GM12864 (cell line): ENCODE measurements around the gene FBXO44.
"Not testable (repeated sequence)": the region's sequence is repeated elsewhere in the genome, so short reads cannot be mapped to it uniquely, and the experiment has no call there.

Source experiments
- DNase-seq: peaks from one replicate; pipeline ENCODE4 v3.0.0-alpha.2; 2011; ENCODE audit warnings: low read depth
- H3K4me3 ChIP-seq: 2 replicates; pipeline ENCODE4 v1.5.1; 2011; ENCODE audit warnings: mild to moderate bottlenecking, low read depth, low read length, control low read depth
- TF ChIP-seq, protein P1 (sequence below): IDR thresholded peaks from 2 replicates; pipeline ENCODE4 v1.5.1; 2011; ENCODE audit warnings: low read depth, mild to moderate bottlenecking, moderate library complexity, low read length, control low read depth, inconsistent platforms; ENCODE audit errors: missing control alignments

The FBXO44 gene

DNA sequence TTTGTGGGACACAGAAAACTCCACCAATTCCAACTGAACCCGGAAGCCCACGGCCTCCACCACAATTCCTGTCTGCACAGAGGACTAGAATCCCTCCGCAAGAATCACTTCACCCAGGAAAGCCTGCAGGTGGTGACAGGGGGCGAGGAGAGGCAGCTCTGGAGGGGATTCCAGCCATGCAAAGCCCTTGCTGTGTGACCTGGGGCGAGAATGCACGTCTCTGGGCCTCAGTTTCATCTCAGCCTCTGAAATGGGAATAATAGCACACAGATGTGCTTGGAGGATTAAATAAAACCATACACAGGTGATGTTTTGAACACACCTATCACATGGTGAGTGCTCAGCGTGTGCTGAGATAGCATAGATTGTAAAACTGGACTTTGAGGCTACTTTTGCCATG lies 14.6 kb upstream of the FBXO44 start:
- no peak for DNase-seq
- H3K4me3 ChIP-seq: no peak overlapping the region
- TF ChIP-seq, protein P1, sequence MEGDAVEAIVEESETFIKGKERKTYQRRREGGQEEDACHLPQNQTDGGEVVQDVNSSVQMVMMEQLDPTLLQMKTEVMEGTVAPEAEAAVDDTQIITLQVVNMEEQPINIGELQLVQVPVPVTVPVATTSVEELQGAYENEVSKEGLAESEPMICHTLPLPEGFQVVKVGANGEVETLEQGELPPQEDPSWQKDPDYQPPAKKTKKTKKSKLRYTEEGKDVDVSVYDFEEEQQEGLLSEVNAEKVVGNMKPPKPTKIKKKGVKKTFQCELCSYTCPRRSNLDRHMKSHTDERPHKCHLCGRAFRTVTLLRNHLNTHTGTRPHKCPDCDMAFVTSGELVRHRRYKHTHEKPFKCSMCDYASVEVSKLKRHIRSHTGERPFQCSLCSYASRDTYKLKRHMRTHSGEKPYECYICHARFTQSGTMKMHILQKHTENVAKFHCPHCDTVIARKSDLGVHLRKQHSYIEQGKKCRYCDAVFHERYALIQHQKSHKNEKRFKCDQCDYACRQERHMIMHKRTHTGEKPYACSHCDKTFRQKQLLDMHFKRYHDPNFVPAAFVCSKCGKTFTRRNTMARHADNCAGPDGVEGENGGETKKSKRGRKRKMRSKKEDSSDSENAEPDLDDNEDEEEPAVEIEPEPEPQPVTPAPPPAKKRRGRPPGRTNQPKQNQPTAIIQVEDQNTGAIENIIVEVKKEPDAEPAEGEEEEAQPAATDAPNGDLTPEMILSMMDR: no peak

DNA sequence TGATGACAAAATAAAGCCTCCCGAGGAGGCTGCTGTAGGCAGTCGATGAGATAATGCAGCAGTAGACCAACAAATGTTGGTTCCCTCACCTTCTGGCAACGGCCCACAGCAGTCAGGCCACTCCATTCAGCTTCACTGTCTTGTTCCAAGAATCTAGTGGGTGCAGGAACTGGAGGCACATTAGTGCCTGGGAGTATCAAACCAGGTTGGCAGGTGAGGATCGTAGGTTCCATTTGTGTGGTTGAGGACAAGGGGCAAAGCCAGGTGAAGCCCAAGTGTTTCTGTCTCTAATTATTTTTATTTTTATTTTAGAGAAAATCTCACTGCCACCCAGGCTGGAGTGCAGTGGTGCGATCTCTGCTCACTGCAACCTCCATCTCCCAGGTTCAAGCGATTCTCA lies 13.7 kb upstream of the FBXO44 start:
- TF ChIP-seq, protein P1: no peak
- DNase-seq: no peak
- H3K4me3 ChIP-seq: no peak overlapping the region

DNA sequence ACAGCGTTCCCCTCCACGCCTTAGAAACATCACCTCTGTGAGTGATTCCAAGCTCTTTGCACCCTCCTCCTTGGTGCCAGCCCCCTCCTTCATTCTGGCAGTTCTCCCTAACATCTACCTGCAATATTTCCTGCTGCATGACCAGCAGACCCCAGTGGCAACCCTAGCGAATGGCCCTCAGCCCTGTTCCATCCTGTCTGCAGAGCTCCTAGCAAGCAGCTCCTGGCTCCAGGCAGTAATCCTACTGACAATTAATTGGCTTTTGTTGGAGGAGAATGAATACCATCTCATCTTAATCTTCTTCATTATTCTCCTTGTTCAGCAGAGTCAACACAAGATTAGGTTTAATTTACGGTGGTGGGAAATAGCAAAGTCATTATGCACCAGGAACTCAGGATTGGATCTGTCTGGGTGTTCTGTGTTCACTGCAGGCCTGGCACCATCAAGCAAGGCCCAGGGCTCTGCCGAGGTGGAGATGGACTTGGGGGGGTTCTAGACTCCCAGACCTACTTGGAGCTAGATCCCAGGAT lies 12.8 kb upstream of the FBXO44 start:
- no peak for DNase-seq
- TF ChIP-seq, protein P1: no peak

DNA sequence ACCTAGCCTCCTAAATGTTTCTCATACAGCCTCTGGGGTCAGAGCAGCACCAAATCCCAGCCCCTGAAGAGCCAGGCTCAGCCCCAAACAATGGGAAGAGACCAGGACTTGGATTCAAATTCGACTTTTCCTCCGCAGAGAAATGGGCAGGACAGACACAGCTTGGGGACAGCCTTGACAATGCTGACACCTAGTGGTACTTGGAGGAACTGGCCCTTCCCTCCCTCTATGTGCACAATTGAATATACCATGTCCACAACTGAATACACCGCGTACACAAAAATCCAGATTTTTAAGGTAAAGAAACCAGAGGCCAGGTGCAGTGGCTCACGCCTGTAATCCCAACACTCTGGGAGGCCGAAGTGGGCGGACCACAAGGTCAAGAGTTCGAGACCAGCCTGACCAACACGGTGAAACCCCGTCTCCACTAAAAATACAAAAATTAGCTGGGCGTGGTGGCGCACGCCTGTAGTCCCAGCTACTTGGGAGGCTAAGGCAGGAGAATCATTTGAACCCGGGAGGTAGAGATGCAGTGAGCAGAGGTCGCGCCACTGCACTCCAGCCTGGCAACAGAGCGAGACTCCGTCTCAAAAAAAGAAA lies 12.2 kb upstream of the FBXO44 start:
- TF ChIP-seq, protein P1: peak; percentile 99
- not testable (repeated sequence) for DNase-seq, H3K4me3 ChIP-seq

More for the DNA sequence above, 12.8 kb upstream of the FBXO44 start:
- no peak overlapping the region for H3K4me3 ChIP-seq

DNA sequence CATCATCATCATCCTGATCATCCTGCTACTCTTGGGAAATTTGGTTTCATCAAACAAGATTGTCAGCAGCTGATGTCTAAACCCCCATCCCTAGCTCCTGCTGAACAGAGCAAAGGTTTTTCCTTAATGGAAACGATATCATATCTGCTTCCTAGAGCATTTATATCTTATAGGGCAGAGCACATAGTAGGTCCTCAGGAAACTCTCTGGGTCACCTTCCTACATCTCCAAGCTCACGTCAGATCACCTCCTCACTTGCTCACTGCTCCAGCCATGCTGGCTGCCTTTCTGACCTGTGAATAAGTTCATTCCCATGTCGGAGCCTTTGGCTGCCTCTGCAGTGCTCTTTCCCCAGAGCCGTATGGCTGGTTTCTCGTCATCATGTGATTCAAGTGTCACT lies 10.9 kb upstream of the FBXO44 start:
- TF ChIP-seq, protein P1: no peak

DNA sequence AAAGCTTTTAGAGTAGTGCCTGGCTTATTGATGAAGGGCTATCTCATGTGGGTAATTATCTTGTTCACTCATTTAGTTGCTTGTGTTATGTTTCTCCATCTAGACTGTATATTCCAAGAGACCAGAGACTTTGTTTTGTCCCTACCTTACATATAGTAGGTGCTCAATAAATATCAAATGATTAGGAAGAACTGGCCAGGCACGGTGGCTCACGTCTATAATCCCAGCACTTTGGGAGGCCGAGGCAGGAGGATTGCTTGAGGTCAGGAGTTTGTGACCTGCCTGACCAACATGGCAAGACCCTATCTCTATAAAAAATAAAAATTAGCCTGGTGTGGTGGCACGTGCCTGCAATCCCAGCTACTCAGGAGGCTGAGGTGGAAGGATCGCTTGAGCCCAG lies 9.4 kb upstream of the FBXO44 start:
- no peak for DNase-seq
- TF ChIP-seq, protein P1: no peak
- no peak overlapping the region for H3K4me3 ChIP-seq

More for the DNA sequence above, 10.9 kb upstream of the FBXO44 start:
- no peak overlapping the region for H3K4me3 ChIP-seq
- no peak for DNase-seq
